ENCODE data around the gene IQSEC2. TPM values are rescaled to one million over a fixed set of nuclear protein-coding genes. Genes with fewer than 3 reads are reported as not detected.

The IQSEC2 gene
- total RNA-seq, 1 donor = 13.8 TPM

GRCh38 chrX:53227224-53227765, 54.1 kb downstream of the IQSEC2 start:
- no peak for TF ChIP-seq CTCF (IDR thresholded peaks at IDR 0.05; ENCODE audit: insufficient read depth, low read depth, low read length)
- DNase-seq (ENCODE audit: low read depth) = no peak
- no peak overlapping the region for H3K4me3 ChIP-seq (ENCODE audit: low read depth, low read length)

GRCh38 chrX:53224860-53225797, 56.3 kb downstream of the IQSEC2 start, which contains the start of gene KDM5C:
Gene KDM5C, minus strand, starts transcription at chrX:53225207. Its CDS starts 318 bp downstream, at chrX:53224889.
- TF ChIP-seq CTCF (IDR thresholded peaks at IDR 0.05; ENCODE audit: insufficient read depth, low read depth, low read length) = no peak
- DNase-seq (ENCODE audit: low read depth) = peak; percentile 96
- peak within 1 kb of the TSS; percentile 72 for H3K4me3 ChIP-seq (ENCODE audit: low read depth, low read length)

GRCh38 chrX:53223955-53224859, 57.2 kb downstream of the IQSEC2 start:
- no peak for TF ChIP-seq CTCF (IDR thresholded peaks at IDR 0.05; ENCODE audit: insufficient read depth, low read depth, low read length)
- DNase-seq (ENCODE audit: low read depth) = peak; percentile 35
- H3K4me3 ChIP-seq (ENCODE audit: low read depth, low read length) = peak overlapping the region; percentile 72

GRCh38 chrX:53223068-53223693, 58.2 kb downstream of the IQSEC2 start:
- no peak for TF ChIP-seq CTCF (IDR thresholded peaks at IDR 0.05; ENCODE audit: insufficient read depth, low read depth, low read length)
- peak overlapping the region; percentile 72 for H3K4me3 ChIP-seq (ENCODE audit: low read depth, low read length)
- DNase-seq (ENCODE audit: low read depth) = peak; percentile 14

Small RNA genes within 50 kb of the gene (small RNA-seq; reads per million reads assigned to genes)
- gene RF00019 = not detected

Other genes with a start within 250 kb of the IQSEC2 start
- gene GPR173, start 232.8 kb downstream of the IQSEC2 start, total RNA-seq = 3.5 and 3.9 TPM in 2 replicates
- gene TSPYL2, start 199.2 kb downstream of the IQSEC2 start, total RNA-seq = 11.9 and 13.0 TPM in 2 replicates
- 8.6 and 11.0 TPM in 2 replicates for gene KANTR, start 187.4 kb downstream of the IQSEC2 start, total RNA-seq
- 149 and 157 TPM in 2 replicates for gene KDM5C, start 56.4 kb downstream of the IQSEC2 start, total RNA-seq
- 23.3 and 26.7 TPM in 2 replicates for gene SMC1A, start 141.1 kb upstream of the IQSEC2 start, total RNA-seq
- gene RIBC1, start 141.3 kb upstream of the IQSEC2 start, total RNA-seq = 0.32 and 0.43 TPM in 2 replicates
- gene HSD17B10, start 152.8 kb upstream of the IQSEC2 start, total RNA-seq = 62.6 and 77.3 TPM in 2 replicates

Data from fibroblast of villous mesenchyme (primary cell).